GM12801 (cell line): ENCODE results near the gene NSMCE4A.

Experiments used
- CTCF ChIP-seq: IDR thresholded peaks from one replicate; pipeline ENCODE4 v1.5.1; 2011; ENCODE audit warnings: control low read depth; ENCODE audit not compliant: insufficient read length; ENCODE audit errors: extremely low read depth

NSMCE4A gene

GRCh38 chr10:121974535-121975294 is at the start of gene NSMCE4A:
Gene NSMCE4A (minus strand): TSS chr10:121975217. CDS start chr10:121975165, 52 bp downstream.
- no peak for TF ChIP-seq CTCF

- no peak for TF ChIP-seq CTCF
Observed at GRCh38 chr10:122022276-122022675, 47.3 kb upstream of the NSMCE4A start.

GRCh38 chr10:122021828-122022227 is 46.8 kb upstream of the NSMCE4A start:
- no peak for TF ChIP-seq CTCF

GRCh38 chr10:122021379-122021778 is 46.4 kb upstream of the NSMCE4A start:
- TF ChIP-seq CTCF = no peak

GRCh38 chr10:122020226-122020625 is 45.2 kb upstream of the NSMCE4A start:
- TF ChIP-seq CTCF = no peak

GRCh38 chr10:122019414-122019975 is 44.5 kb upstream of the NSMCE4A start:
- no peak for TF ChIP-seq CTCF

GRCh38 chr10:122018951-122019413 is 44.0 kb upstream of the NSMCE4A start:
- TF ChIP-seq CTCF = no peak
